ENCODE measurements around the gene SLC23A2.

The SLC23A2 gene

DNA sequence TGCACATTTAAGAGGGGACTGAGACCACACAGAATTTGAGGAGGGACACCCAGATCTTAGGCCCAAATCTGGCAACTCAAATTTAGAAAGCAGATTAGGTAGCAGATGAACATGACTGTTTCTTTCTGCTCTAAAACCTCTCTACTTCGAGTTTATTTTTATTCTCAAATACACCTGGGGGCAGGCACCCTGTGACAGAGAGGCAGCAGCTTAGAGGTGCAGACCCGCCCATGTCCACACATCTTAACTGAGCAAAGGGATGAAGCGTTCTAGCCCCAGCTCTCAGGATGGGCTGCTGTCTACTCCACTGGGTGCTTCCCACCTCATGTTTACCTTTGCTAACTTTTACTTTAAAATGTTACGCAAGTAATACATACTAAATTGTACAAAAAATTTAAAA is 125.0 kb downstream of the SLC23A2 start:
- Histone ChIP-seq H3K27me3 (no peaks in the 10 kb centered on the region), H3K4me1 (ENCODE audit: control insufficient read depth in 1 of 2, insufficient read depth in 1 of 2, low read depth in 1 of 2, low read length in 1 of 2) (peaks cover 3 to 4% of the 10 kb centered on the region in 2 experiments), H3K9me3 (no peaks in the 10 kb centered on the region), H3K36me3 (peaks cover 32% of the 10 kb centered on the region), H3K27ac (no peak overlapping the region), H3K4me3 (ENCODE audit: low read depth in 1 of 2, low read length in 1 of 2) (no peak overlapping the region)
- TF ChIP-seq, protein P1, sequence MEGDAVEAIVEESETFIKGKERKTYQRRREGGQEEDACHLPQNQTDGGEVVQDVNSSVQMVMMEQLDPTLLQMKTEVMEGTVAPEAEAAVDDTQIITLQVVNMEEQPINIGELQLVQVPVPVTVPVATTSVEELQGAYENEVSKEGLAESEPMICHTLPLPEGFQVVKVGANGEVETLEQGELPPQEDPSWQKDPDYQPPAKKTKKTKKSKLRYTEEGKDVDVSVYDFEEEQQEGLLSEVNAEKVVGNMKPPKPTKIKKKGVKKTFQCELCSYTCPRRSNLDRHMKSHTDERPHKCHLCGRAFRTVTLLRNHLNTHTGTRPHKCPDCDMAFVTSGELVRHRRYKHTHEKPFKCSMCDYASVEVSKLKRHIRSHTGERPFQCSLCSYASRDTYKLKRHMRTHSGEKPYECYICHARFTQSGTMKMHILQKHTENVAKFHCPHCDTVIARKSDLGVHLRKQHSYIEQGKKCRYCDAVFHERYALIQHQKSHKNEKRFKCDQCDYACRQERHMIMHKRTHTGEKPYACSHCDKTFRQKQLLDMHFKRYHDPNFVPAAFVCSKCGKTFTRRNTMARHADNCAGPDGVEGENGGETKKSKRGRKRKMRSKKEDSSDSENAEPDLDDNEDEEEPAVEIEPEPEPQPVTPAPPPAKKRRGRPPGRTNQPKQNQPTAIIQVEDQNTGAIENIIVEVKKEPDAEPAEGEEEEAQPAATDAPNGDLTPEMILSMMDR (IDR thresholded peaks at IDR 0.05), result no peak

GRCh38 chr20:4875578-4876067 is 125.7 kb downstream of the SLC23A2 start:
- peaks cover 0 to 1% of the 10 kb centered on the region in 2 experiments for H3K4me1 ChIP-seq (ENCODE audit: control insufficient read depth in 1 of 2, insufficient read depth in 1 of 2, low read depth in 1 of 2, low read length in 1 of 2)
- no peak overlapping the region for H3K27ac ChIP-seq
- H3K9me3 ChIP-seq, result no peaks in the 10 kb centered on the region
- no peaks in the 10 kb centered on the region for H3K27me3 ChIP-seq
- TF ChIP-seq, protein P1 (IDR thresholded peaks at IDR 0.05), result no peak
- H3K4me3 ChIP-seq (ENCODE audit: low read depth in 1 of 2, low read length in 1 of 2), result no peak overlapping the region
- H3K36me3 ChIP-seq, result peaks cover 32% of the 10 kb centered on the region

DNA sequence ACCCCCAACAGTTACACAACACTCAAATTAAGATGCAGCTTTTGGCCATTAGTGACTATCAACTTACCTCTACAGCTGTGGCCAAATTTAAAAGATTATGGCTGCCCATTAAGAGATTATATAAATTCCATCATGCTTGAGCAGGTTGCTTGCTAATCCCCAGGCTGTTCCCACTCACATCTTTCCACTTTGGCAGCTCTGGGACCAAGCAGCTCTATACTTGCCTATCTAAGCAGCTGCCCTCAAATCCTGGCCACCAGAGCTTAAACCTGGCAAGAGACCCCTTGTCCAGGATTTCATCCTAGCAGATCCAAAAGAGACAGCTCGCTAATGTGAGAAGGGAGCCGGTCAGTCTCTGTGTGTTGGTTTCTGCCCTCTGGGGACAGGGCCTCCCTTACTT is 127.9 kb downstream of the SLC23A2 start:
- Histone ChIP-seq H3K4me3 (ENCODE audit: low read depth in 1 of 2, low read length in 1 of 2) (no peak overlapping the region), H3K9me3 (no peaks in the 10 kb centered on the region), H3K36me3 (peaks cover 41% of the 10 kb centered on the region), H3K4me1 (ENCODE audit: control insufficient read depth in 1 of 2, insufficient read depth in 1 of 2, low read depth in 1 of 2, low read length in 1 of 2) (no peaks in the 10 kb centered on the region), H3K27ac (no peak overlapping the region), H3K27me3 (no peaks in the 10 kb centered on the region)
- TF ChIP-seq, protein P1 (IDR thresholded peaks at IDR 0.05), result no peak

GRCh38 chr20:4871486-4871885 is 129.8 kb downstream of the SLC23A2 start:
- Histone ChIP-seq H3K4me1 (ENCODE audit: control insufficient read depth in 1 of 2, insufficient read depth in 1 of 2, low read depth in 1 of 2, low read length in 1 of 2) (no peaks in the 10 kb centered on the region), H3K36me3 (peaks cover 41% of the 10 kb centered on the region), H3K27ac (no peak overlapping the region), H3K9me3 (no peaks in the 10 kb centered on the region), H3K27me3 (no peaks in the 10 kb centered on the region), H3K4me3 (ENCODE audit: low read depth in 1 of 2, low read length in 1 of 2) (no peak overlapping the region)
- TF ChIP-seq, protein P1 (IDR thresholded peaks at IDR 0.05), result no peak

- H3K9me3 ChIP-seq, result no peaks in the 10 kb centered on the region
- TF ChIP-seq, protein P1 (IDR thresholded peaks at IDR 0.05), result no peak
- no peaks in the 10 kb centered on the region for H3K27me3 ChIP-seq
- peaks cover 41% of the 10 kb centered on the region for H3K36me3 ChIP-seq
- H3K4me1 ChIP-seq (ENCODE audit: control insufficient read depth in 1 of 2, insufficient read depth in 1 of 2, low read depth in 1 of 2, low read length in 1 of 2), result no peaks in the 10 kb centered on the region
- H3K4me3 ChIP-seq (ENCODE audit: low read depth in 1 of 2, low read length in 1 of 2), result no peak overlapping the region
- no peak overlapping the region for H3K27ac ChIP-seq
Observed at GRCh38 chr20:4870906-4871305, 130.4 kb downstream of the SLC23A2 start.

Measured in neutrophil (primary cell).